Fibroblast of mammary gland (primary cell): ENCODE data around the gene TMIGD3.

Source experiments
- DNase-seq: peaks from one replicate; pipeline ENCODE4 v3.0.0-alpha.2; 2010; ENCODE audit warnings: low read depth
- H3K4me3 ChIP-seq: 2 replicates; pipeline ENCODE4 v1.5.1; 2011; ENCODE audit warnings: low read depth, mild to moderate bottlenecking, low read length, moderate library complexity; ENCODE audit not compliant: control insufficient read depth
- TF ChIP-seq, protein P1 (sequence below): conservative IDR thresholded peaks from 2 replicates; pipeline ENCODE4 v1.5.1; 2011; ENCODE audit warnings: low read depth, low read length, inconsistent platforms; ENCODE audit not compliant: control insufficient read depth, insufficient read depth

TMIGD3 gene

DNA sequence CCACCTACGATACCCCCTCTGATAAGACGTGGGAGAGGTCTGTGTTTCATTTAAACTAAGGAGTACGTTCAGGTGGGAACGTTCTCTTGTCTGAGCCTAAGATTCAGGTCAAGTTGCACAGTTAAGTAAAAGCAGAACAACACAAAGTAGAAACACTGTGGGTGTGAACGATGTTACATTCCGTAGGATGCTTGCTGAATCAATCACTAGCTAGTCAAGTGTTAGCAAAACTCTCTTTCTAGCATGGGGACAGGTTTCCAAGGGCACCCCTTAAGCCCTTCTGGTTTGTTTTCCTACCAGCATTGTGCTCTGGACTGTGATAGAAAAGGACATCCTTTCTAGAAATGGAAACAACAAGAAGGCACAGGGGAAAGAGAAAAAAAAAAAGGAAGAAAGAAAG lies 16.3 kb downstream of the TMIGD3 start:
- TF ChIP-seq, protein P1, sequence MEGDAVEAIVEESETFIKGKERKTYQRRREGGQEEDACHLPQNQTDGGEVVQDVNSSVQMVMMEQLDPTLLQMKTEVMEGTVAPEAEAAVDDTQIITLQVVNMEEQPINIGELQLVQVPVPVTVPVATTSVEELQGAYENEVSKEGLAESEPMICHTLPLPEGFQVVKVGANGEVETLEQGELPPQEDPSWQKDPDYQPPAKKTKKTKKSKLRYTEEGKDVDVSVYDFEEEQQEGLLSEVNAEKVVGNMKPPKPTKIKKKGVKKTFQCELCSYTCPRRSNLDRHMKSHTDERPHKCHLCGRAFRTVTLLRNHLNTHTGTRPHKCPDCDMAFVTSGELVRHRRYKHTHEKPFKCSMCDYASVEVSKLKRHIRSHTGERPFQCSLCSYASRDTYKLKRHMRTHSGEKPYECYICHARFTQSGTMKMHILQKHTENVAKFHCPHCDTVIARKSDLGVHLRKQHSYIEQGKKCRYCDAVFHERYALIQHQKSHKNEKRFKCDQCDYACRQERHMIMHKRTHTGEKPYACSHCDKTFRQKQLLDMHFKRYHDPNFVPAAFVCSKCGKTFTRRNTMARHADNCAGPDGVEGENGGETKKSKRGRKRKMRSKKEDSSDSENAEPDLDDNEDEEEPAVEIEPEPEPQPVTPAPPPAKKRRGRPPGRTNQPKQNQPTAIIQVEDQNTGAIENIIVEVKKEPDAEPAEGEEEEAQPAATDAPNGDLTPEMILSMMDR: no peak
- no peak overlapping the region for H3K4me3 ChIP-seq
- no peak for DNase-seq

DNA sequence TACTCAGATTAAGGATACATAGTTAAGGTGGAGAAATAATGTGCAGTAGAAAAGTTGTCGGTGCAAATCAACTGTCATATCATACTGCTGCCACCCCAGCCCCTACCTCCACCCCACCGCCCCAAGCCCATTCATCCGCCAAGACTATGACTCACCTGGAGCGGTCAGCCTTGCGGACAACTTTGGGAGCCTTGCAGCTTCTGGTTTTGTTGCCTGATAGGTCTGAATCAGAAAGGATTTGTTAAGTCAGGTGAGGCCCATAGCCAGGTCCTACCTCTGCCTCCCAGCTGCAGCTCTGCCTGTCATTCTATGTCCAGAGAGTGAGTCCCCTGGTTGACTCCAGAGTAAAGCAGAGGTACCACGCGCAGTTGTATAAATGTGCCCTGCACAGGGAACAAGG lies 17.0 kb downstream of the TMIGD3 start:
- DNase-seq: no peak
- no peak overlapping the region for H3K4me3 ChIP-seq
- TF ChIP-seq, protein P1: no peak

DNA sequence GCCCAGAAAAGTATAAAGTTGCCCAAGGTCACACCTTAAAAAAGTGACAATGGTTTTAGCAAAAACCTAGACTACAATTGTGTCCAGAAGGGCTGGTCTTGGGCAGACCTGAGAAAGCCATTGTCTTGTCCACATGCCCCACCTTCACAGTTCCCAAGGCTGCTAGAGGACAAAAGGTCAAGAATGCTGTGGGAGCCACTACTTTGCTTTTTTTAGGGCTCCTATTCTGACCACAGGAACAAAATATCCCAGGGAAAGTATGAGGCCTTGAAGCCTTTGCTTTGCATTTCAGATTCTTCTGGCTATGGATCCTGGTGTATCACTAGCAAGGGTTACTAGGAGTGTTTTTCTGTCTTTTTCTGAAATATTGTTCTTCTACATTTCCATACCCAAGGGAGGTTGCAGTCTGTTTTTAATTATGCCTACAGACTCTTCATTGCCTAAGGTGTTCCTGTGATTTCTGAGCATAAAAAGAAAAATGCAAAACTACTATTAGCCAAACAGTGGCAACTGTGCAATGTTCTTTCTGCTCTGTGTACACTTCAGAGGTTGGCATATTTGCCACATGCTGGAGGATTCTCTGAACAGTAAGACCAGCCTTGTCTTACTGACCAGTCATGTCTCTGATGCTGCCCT lies 18.9 kb downstream of the TMIGD3 start:
- H3K4me3 ChIP-seq: no peak overlapping the region
- no peak for DNase-seq
- TF ChIP-seq, protein P1: no peak

DNA sequence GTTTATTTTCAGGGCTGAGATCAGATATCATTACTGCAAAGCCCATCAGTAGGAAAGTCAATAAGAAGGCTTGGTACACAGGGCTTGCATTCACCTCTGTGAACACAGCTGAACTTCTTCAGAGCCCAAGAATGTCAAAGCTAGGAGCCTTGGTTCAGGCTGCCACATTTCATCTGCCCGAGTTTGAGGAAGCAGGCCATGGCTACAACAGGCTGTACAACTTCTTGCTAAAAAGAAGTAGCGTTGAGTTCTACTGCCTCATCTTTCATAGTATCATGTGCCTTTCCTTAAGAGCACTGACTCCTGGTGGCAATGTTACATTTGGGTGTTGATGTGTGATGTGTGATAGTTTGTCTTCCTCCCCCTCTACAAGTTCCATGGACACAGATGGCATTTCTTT lies 19.6 kb downstream of the TMIGD3 start:
- no peak for DNase-seq
- TF ChIP-seq, protein P1: no peak
- H3K4me3 ChIP-seq: no peak overlapping the region

DNA sequence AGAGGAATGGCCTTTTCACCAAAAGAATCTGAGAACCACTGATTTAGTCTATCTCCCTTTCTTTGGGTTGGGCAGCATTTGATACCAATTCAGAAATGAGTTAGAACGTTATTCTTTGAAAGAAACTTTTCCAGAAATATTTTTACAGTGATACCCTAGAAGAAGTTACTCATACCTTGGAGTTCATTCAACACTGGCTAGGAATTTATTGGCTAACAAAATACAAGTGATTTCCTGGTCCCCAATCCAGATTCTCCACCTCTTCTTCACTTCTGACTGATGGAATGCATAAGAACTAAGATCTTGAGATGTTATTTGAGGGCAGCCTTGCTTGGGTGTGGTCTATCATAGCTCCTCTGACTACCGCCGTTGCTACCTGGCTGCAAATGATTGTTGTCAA lies 20.3 kb downstream of the TMIGD3 start:
- H3K4me3 ChIP-seq: no peak overlapping the region
- DNase-seq: peak; percentile 42
- TF ChIP-seq, protein P1: no peak

DNA sequence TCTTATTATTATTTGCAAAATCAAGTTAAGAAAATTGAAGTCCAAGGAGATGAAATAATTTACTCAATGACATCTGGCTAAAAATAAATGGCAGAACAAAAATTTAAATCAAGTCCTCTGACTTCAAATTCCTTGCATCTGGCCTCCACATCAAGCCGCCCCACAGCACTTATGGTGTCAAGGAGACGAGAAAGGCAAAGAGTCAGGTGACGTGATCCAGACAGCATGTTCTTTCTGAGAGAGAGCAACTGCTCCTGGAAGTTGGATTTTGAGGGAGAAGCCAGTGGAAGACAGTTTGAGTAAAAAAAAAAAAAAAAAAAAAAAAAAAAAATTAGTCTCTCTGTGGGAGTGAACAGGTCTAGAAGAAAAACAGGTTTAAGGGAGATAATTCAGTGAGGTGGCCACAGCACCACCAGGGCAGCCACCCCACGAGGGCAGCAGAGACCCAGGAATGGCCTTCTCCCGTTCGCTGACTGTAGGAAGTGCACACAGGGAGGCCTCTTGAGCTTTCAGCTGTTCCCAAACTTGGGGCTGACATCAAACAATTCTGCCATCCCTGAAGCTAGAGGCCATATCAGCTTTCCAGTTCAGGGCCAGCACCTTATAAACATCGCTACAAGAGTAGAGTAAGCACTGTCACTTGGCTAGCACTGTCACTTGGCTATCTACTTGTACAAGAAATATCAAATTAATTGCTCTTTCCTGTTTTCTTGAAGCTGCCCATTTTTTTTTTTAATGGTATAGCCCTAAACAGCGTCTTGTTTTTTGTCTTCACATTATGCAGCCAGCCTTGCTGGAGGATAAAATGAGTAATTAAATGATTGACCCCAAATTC lies 21.8 kb downstream of the TMIGD3 start:
- H3K4me3 ChIP-seq: no peak overlapping the region
- DNase-seq: peak; percentile 60
- TF ChIP-seq, protein P1: peak; percentile 73

DNA sequence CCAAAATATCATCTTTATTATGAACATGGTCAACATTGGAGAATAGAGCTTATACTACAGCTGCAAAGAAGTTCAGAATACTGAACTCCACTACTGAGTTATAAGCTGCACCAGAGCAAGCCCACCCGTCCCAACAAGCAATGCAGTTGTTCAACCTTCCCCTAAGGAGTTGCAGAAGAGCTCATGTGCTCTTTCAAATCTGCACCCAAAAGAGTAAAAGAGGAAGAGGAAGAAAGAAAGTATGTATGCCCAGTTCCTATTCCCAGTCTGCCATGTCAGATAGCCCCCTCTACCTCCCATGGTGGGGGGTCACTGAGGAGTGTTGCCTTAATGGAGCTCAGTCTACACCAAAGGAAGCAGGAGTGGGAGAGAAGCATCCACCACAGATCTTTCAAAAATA lies 22.8 kb downstream of the TMIGD3 start:
- TF ChIP-seq, protein P1: no peak
- DNase-seq: no peak
- H3K4me3 ChIP-seq: no peak overlapping the region
